Activated CD8-positive, alpha-beta memory T cell treated with anti-CD3 and anti-CD28 coated beads, Interleukin-2, amount 50 U/mL, for 48 hours (primary cell): ENCODE measurements around the gene TFPT.
"Not testable (repeated sequence)": the region's sequence is repeated elsewhere in the genome, so short reads cannot be mapped to it uniquely, and the experiment has no call there.

Experiments
- DNase-seq: peaks from one replicate; pipeline ENCODE4 v3.0.0-alpha.2; 2020

TFPT gene

DNA sequence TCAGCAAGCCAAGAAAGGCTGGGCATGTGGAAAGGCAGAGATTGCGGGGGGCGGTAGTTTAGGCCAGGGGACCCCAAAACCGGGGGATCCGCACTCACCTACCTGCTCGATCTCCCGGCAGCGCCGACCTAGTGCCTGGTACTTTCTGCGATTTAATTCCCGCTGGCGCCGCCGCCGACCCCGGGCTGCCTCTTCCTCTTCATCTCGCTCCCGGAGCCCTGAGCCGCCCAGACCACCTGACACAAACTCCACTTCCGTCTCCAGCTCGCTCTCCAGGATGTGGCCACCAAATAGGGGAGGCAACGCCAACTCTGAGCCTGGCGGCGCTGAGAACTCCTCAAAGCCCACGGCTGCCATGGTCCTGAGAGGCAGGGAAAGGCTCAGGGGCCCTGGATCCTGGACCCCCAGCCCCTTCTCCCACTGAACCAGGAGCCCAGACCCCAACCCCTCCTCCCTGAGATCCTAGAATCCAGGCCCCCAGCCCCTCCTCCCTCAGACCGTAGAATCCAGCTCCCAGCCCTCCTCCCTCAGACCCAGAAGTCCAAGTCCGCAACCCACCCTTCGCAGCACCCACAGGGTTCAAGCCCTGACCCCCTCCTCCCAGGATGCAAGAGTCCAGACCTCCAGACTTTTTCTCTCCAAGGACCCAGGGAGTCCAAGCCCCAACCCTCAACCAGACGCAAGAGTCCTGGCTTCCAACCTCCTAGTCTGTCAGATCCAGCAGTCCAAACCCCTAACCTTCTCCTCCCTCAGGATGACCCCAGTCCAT lies 933 bp downstream of the TFPT start:
- DNase-seq, result peak; percentile 77

DNA sequence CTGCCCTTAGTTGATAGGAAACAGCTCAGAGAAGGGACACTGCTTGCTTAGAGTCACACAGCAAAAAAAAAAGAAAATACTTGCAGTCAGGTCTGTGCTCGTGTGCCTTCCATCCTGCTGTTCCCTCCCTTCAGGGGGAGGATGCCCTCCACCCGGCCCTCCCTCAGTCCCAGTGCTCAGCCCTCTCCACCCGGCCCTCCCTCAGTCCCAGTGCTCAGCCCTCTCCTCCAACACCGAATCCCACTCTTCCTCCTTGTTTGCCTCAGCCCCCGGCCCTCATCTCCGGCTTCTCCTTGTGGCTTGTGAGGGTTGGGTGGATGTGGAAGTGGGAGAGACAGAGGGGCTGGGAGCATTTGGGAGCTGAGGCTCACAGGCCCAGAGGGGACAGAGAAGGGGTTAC lies 5.8 kb downstream of the TFPT start:
- DNase-seq, result no peak

DNA sequence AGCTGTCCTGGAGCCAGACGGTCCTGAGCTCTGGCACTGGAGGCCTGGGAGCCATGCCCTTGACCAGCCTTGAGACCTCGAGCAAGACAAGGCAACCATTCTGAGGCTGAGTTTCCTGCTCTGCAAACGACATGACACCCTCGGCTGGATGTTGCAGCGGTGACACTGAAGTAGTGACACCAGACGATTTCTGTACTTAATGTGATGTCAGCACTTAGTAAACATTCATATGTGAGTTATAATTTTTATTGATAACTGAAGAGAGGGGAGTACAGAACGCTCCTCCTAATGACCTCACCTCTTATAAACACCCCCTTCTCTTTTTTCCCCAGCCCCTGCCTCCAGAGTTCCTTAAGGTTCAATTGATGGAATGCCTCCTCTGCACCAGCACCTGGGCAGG lies 7.0 kb downstream of the TFPT start:
- no peak for DNase-seq

DNA sequence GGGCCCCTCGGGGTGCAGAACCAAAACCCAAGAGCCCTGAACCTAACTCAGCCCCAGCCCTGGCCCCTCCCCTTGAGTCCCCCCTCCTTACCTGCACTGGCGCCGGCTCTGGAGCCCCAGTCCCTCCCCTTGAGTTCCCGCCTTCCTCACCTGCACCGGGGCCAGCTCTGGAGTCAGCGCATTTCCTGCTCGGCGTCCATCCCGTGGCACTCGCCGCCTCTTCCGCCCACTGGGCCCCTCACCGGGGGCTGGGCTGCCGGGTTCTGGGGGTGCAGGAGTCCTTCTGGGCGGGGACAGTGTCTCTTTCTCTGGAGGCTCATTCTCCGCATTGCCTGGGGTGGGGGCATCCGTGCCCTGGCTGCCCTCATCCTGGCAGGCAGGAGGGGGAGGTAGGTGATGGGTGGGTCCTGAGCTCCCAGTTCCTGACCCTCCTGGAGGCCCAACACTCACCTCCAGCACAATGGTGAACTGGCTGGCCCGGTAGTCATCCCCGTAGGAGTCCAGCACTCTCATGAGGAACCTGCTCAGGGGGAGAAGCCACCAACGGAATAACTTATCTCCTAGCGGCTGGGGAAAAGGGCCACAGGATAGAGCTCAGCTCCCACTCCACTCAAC lies 7.5 kb downstream of the TFPT start:
- no peak for DNase-seq

DNA sequence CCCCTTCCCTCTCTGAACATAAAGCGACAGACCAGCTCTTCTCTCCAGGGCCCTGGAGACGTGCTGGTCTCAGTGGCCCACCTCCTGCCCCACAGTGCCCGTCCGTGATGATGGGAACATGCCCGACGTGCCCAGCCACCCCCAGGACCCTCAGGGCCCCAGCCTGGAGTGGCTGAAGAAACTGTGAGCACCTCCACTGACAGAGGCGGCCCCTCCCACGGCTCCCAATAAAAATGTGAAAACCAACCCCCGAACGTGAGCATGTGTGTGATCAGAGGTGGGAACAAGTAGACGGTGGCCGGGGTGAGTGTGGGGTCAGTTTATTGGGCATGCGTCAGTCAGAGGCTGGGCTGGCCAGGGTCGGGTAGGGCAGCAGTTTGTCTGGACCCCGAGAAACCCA lies 8.7 kb downstream of the TFPT start:
- no peak for DNase-seq

DNA sequence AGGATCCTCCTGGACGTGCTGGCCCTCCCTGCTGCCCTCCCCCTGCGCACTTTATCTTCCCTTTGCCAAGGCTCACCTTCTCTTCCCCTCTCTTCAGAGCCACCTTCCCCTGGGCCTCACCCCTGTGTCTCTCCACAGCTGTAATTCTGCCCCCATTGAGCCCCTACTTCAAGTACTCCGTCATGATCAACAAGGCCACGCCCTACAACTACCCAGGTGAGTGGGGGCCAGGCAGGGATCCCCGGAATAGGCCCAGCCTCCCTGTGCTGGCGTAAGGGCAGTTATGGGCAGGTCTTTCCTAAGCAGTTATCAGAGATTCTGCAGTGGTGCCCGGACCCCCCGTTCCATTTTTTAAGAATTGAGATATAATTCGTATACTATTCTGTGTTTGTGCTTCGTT lies 9.7 kb downstream of the TFPT start:
- DNase-seq, result no peak

DNA sequence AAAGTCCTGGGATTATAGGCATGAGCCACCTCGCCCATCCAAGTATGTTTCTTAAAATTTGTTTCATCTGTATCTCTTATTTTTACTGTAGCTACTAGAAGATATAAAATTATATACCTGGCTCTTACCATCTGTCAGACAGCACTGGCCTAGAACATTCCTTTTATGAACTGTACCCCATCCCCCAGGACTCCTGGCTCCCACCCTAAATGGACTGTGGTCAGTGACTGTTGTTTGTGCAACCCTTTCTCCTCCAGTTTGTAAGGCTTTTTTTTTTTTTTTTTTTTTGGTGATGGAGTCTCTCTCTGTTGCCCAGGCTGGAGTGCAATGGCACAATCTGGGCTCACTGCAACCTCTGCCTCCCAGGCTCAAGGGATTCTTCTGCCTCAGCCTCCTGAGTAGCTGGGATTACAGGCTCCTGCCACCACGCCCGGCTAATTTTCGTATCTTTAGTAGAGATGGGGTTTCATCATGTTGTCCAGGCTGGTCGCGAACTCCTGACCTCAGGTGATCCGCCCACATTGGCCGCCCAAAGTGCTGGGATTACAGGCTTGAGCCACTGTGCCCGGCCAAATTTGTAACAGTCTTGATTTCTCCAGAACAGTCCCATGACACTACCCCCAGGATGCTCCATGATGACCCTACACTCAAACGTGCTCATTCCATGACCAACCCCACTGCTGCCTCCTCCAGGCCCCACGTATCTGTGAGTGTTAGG lies 10.3 kb downstream of the TFPT start:
- DNase-seq, result no peak

DNA sequence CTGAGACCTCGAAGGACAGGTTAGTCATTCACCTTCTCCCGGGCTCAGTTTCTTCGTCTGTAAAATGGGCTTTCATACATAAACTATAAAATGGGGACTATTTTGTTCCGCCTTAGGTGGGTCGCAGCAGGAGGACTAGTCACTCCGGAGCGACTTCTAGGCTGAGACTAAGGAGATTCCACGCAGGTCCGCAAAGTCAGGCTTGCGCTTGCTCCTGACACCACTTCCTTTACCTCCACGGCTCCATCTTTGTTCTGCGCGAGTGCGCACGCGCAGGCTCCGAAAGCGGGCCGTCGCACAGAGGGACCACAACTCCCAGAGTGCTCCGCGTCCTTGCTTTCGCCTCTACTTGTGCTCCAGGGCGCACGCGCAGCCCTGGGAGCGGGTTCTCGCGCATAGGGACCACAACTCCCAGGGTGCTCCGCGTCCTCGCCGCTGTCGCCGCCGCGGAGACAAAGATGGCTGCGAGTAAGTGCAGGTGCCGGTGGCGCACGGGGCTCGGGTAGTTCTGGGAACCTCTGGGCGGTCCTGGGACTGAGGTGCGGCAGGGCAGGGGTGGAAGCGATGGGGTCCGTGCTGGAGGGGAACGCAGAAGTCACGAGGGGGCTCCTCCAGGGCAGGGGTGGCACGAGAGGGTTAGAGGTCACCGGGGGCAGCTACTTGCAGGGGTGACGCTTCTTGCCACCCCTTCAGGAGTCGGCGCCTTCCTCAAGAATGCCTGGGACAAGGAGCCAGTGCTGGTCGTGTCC lies 12.9 kb downstream of the TFPT start, which contains the start of gene NDUFA3:
NDUFA3 (plus strand) TSS at position 435 of the 749 bp plus-strand sequence; CDS start at position 459, 24 bp downstream.
- peak; percentile 98 for DNase-seq

DNA sequence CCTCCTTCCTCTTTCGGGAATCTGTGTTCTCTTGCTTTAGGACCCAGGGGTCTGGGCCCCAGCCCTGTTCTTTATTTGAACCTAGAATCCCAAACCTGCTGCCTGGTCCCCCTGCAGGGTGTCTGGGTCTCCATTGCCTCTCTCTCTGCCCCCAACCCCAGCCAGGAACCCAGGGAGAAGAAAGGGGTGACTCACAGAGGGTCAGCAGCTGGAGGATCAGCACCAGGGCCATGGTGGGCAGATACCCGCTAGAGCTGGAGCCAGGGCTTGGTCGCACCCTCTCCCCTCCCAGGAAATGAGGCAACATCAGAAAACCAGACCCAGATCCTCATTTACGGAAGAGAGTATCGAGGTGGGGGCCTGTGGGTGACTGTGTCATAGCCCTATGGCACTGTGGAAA lies 14.9 kb downstream of the TFPT start, which contains the start of gene OSCAR:
OSCAR (minus strand) TSS at position 243 of the 400 bp plus-strand sequence; CDS start at position 232, 11 bp downstream.
- peak; percentile 51 for DNase-seq

DNA sequence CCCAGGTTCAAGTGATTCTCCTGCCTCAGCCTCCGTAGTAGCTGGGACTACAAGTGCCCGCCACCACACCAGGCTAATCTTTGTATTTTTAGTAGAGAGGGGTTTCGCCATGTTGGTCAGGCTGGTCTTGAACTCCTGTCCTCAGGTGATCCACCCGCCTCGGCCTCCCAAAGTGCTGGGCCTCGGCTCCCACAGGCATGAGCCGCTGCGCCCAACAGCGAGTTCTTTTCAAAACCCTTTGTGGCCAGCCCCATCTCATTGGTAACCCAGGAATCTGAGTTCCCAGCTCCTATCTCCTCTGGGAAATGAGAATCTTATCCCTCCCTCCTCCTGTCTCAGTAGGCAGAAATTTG lies 15.6 kb downstream of the TFPT start:
- DNase-seq, result not testable (repeated sequence)

DNA sequence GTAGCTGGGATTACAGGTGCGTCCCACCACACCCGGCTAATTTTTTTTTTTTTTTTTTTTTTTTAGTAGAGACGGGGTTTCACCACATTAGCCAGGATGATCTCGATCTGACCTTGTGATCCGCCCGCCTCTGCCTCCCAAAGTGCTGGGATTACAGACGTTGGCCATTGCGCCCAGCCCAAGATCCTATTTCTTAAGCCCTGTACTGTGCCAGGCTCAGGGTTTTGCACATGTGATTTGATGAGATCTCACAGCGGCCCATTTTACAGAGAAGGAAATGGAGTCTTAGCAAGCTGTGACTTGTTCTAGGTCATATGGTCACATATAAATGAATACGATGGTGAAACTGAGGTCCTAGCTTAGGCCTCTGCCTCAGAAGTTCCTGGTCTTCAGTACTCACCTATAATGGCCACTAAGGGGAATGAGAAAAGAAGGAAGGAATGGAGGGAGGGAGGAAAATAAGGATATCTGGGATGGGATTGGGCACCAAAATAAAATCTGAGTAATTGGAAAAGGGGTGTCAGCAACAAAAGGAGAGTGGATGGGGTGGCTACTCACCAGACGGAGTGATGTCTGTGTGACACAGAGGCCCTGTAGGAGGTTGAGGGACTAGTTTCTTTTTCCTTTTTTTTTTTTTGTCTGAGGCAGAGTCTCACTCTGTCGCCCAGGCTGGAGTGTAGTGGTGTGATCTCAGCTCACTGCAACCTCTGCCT lies 16.1 kb downstream of the TFPT start:
- no peak for DNase-seq

DNA sequence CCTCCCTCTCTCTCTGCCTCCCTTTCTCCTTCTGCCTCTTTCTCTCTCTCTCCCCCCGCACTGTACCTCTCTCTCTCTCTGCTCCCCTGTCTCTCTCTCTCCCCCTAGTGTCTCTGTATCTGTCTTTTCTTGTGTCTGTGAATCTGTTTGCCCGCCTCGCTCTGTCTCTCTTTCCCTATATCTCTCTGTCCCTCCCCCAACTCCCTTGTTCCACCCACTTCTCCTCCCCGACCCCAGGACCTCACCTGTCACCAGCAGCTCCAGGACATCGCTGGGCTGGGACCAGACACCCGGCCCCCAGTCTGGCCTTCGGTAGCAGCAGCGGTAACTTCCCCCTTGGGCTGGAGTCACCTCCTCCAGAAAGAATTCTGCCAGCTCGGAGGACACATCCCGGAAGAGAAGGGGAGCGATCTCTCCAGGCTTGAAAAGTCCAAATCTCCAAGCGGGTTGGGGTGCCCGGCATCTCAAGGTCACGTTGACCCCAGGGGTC lies 18.8 kb downstream of the TFPT start:
- no peak for DNase-seq

DNA sequence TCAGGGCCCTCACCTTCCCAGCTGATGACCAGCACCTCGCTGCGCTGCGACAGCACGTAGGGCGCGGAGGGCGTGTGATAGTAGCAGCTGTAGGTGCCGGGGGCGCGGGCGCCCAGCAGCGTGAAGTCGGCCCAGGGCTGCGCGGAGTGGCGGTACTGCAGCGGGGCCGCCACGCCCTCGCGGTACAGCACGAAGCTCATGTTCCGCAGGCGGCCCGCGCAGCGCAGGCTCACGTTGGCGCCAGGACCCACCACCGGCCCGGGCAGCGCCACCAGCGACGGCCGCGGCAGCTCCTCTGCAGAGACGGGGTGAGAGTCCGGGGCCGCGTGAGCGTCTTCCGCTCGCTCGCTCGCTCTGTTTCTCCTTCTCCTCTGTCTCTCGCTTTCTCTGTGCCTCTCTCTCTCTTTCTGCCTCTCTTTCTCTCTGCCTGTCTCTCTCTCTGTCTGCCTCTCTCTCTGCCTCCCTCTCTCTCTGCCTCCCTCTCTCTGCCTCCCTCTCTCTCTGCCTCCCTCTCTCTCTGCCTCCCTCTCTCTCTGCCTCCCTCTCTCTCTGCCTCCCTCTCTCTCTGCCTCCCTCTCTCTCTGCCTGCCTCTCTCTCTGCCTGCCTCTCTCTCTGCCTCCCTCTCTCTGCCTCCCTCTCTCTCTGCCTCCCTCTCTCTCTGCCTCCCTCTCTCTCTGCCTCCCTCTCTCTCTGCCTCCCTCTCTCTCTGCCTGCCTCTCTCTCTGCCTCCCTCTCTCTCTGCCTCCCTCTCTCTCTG lies 19.4 kb downstream of the TFPT start:
- DNase-seq, result peak; percentile 71

DNA sequence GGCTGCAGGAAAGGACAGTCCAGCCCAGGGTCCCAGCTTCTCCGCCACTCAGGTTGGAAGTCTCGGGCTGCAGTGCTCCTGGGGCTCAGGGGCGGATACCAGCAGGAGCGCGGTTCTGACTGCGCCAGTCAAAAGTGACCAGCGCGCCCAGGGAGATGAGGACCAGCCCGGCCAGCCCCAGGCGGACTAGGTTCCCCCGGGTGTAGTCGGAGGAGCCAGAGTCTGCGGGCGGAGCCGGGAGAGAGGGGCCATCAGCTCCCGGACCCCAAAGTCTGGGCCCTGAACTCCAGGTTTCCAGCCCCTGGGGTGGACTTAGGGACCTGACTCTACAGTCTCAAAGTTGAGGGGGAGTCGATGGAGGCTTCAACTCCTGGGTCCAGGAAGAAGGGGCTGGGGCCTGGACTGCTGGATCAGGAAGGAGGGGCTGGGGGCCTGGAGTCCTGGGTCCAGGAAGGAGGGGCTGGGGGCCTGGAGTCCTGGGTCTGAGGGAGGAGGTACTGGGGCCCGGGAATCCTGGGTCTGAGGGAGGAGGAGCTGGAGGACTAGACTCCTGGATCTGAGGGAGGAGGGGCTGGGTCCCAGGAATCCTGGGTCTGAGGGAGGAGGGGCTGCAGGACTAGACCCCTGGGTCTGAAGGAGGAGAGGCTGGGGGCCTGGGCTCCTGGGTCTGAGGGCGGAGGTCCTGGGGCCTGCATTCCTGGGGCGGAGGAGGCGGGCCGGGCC lies 20.2 kb downstream of the TFPT start:
- no peak for DNase-seq

DNA sequence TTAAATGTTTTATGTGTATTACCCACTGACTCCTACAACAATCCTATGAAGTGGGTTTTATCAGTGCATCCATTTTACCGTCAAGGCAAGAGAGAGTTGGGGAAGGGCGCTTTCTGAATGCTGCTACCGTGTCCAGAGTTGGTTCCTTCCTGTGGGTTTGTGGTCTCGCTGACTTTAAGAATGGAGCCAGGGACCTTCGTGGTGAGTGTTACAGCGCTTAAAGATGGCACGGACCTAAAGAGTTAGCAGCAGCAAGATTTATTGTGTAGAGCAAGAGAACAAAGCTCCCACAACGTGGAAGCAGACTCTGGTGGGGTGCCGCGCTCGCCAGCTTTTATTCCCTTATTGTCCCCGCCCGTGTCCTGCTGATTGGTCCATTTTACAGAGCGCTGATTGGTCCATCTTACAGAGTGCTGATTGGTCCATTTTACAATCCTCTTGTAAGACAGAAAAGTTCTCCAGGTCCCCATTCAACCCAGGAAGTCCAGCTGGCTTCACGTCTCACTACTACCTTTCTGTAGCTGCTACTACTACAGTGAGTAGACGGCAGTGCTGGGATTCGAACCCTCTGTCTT lies 20.9 kb downstream of the TFPT start:
- DNase-seq, result no peak

DNA sequence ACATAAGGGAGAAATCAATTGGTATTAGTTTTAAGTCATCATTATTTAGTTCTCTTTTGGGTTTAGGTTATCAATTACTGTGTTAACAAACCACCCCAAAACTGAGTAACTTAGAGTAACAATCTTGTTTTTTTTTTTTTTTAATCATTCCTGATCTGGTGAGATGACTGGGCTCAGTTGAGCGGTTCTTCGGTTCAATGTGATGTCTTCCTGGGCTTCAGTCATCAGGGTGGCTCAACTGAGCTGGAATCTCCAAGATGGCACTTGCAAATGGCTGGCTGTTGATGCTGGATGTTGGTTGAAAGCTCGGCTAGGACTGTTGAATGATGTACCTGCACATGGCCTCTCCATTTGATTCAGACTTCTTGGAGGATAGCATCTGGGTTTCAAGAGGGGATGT lies 31.0 kb downstream of the TFPT start:
- no peak for DNase-seq

DNA sequence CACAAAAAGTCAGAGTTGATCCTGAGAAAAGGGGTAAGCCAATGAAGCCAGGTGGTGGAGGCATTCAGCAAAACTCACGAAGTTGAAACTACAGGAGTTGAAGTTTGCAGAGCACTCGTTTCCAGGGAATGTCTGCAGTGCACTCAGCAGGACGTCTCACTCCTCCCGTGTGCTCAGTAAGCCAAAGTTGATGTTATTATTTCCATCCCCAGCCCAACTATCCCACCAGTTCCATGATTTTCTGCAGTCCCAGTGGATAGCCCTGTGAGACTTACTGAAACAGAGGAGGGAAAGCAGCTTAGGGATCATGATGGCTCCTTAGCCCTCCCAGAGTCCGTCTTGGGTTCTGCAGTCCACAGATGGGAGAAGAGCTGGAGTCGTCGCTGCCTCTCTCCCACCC lies 34.4 kb downstream of the TFPT start, which contains the start of gene TARM1:
TARM1 (minus strand) TSS at position 334 of the 400 bp plus-strand sequence; CDS start at position 309, 25 bp downstream.
- no peak for DNase-seq

DNA sequence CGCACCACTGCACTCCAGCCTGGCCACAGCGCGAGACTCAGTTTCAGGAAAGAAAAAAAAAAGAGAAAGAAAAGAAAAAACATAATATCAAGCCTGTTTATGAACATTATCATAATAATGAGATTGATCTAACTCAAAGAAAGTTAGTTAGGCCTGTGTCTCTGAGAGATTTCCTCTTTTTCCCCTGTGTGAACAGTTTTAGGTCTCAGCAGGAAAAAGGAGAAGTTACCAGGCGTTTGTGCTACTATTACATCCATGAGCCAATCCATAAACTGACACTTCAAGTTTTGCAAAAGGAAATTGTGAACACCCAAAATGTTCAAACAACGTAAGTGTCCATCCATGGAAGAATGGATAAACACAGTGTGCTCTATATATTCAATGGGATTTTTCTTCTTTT lies 38.1 kb downstream of the TFPT start:
- DNase-seq, result no peak

DNA sequence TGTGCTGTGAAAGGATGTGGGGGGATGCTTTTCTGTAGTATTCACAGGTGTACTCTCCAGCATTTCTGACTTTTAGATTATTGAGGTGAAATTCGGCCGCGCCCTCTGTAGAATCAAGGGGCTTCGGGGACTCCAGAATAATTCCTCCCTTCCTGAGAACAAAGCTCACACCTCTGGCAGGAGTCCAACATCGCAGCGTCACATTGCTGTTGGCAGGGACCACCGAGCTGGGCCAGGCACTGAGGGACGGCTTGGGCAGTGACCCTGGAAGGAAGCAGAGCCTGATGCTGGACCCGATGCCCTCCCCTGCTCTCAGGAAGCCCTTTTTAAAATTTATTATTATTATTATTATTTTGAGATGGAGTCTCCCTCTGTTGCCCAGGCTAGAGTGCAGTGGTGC lies 40.6 kb downstream of the TFPT start:
- DNase-seq, result no peak

DNA sequence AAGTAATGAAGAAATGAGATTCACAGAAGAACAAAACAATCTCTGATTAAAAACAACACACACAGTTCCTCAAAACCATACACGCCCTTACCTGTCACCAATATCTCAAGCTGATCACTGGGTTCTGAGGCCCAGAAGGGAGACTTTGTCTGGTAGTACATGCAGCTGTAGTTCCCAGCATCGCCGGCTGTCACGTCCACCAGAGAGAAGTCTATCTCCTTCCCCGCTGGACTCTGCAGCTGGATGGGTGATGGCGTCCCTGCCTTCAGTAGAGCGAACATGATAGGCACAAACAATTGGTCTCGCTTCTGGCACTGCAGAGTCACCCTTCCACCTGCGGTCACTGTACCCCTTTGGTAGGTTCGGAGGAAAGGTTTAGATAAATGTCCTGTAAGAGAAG lies 41.6 kb downstream of the TFPT start:
- DNase-seq, result no peak
